GM23338 (cell line): ENCODE results near the gene SLC38A10. TPM values are rescaled to one million over a fixed set of nuclear protein-coding genes. Genes with fewer than 3 reads are reported as not detected.

Source experiments
- ATAC-seq: fragments of 200-7000 bp; cut with Tn5 transposase; 3 replicates; pipeline ENCODE4 v1.9.1; 2020
- DNase-seq: peaks from one replicate; pipeline ENCODE4 v3.0.0-alpha.2; 2015; ENCODE audit warnings: low spot score
- H2AFZ ChIP-seq: fragments of 200-600 bp; sonication (generic); 2 replicates; pipeline ENCODE4 v1.8.0; 2016; ENCODE audit warnings: antibody characterized with exemption, mild to moderate bottlenecking, moderate library complexity
- H3F3A ChIP-seq: fragments of 200-600 bp; sonication (generic); replicated peaks from 2 replicates; pipeline ENCODE4 v1.8.0; 2017; ENCODE audit warnings: antibody characterized with exemption, mixed run types, low read depth
- H3K27ac ChIP-seq: fragments of 200-600 bp; sonication (generic); 2 replicates; pipeline ENCODE4 v1.6.1; 2016; ENCODE audit warnings: low read depth
- H3K27me3 ChIP-seq: fragments of 200-600 bp; sonication (generic); 2 replicates; pipeline ENCODE4 v1.8.0; 2016; ENCODE audit warnings: mild to moderate bottlenecking, mixed run types, moderate library complexity; ENCODE audit not compliant: insufficient read depth
- H3K36me3 ChIP-seq: fragments of 200-600 bp; sonication (generic); 2 replicates; pipeline ENCODE4 v1.8.0; 2016; ENCODE audit warnings: mild to moderate bottlenecking; ENCODE audit not compliant: insufficient read depth
- H3K4me1 ChIP-seq: fragments of 200-600 bp; sonication (generic); 2 replicates; pipeline ENCODE4 v1.8.0; 2016; ENCODE audit warnings: mild to moderate bottlenecking, moderate library complexity; ENCODE audit not compliant: insufficient read depth
- H3K4me2 ChIP-seq: fragments of 200-600 bp; sonication (generic); 2 replicates; pipeline ENCODE4 v1.7.1; 2017; ENCODE audit warnings: mixed run types
- H3K4me3 ChIP-seq: fragments of 200-600 bp; sonication (generic); 2 replicates; pipeline ENCODE4 v1.6.1; 2016; ENCODE audit warnings: mixed run types
- H3K79me2 ChIP-seq: fragments of 200-600 bp; sonication (generic); replicated peaks from 2 replicates; pipeline ENCODE4 v1.8.0; 2017; ENCODE audit warnings: mild to moderate bottlenecking; ENCODE audit not compliant: insufficient read depth
- H3K9me2 ChIP-seq: fragments of 200-600 bp; sonication (generic); 2 replicates; pipeline ENCODE4 v1.8.0; 2017; ENCODE audit not compliant: insufficient read depth
- H4K20me1 ChIP-seq: fragments of 200-600 bp; sonication (generic); replicated peaks from 2 replicates; pipeline ENCODE4 v1.8.0; 2017; ENCODE audit warnings: mild to moderate bottlenecking; ENCODE audit not compliant: insufficient read depth
- H3K27ac Mint-ChIP-seq: 2 replicates; pipeline ENCODE4 v1.8.0; 2020; ENCODE audit warnings: inconsistent platforms, mild to moderate bottlenecking, moderate library complexity, mixed read lengths
- H3K27me3 Mint-ChIP-seq: 3 replicates; pipeline ENCODE4 v1.8.0; 2022; ENCODE audit warnings: low read depth, mild to moderate bottlenecking, moderate library complexity, mixed read lengths, inconsistent platforms; ENCODE audit not compliant: insufficient read depth, poor library complexity
- H3K36me3 Mint-ChIP-seq: 3 replicates; pipeline ENCODE4 v1.8.0; 2021; ENCODE audit warnings: low read depth, mild to moderate bottlenecking, inconsistent platforms, moderate library complexity, mixed read lengths
- H3K4me1 Mint-ChIP-seq: 3 replicates; pipeline ENCODE4 v1.8.0; 2020; ENCODE audit warnings: mild to moderate bottlenecking, inconsistent platforms, mixed read lengths
- H3K4me3 Mint-ChIP-seq: 3 replicates; pipeline ENCODE4 v1.8.0; 2021; ENCODE audit warnings: moderate library complexity, mild to moderate bottlenecking, inconsistent platforms, mixed read lengths
- H3K9me3 Mint-ChIP-seq: 3 replicates; pipeline ENCODE4 v1.8.0; 2020; ENCODE audit warnings: moderate library complexity, mild to moderate bottlenecking, inconsistent platforms, mixed read lengths
- CREB1 ChIP-seq: fragments of 250-450 bp; sonication (Bioruptor Pico); IDR thresholded peaks from 2 replicates; pipeline ENCODE4 v1.5.0; 2020; ENCODE audit warnings: low read depth, mild to moderate bottlenecking, moderate library complexity
- CTCF ChIP-seq, 2 experiments: fragments of 200-600 bp in 1 of 2; sonication (generic) in 1 of 2; conservative IDR thresholded peaks; 2 replicates each; pipeline versions ENCODE4 v1.5.1 to v1.6.1; 2016 to 2017; ENCODE audit warnings: antibody characterized with exemption in 2 of 2, low read depth in 2 of 2, mild to moderate bottlenecking in 2 of 2, moderate library complexity in 1 of 2
- ETS1 ChIP-seq: IDR thresholded peaks from 2 replicates; pipeline ENCODE4 v1.6.1; 2016; ENCODE audit warnings: antibody characterized with exemption
- EZH2phosphoT487 ChIP-seq: fragments of 200-600 bp; sonication (generic); IDR thresholded peaks from one replicate; pipeline ENCODE4 v1.8.1; 2018; ENCODE audit warnings: antibody characterized with exemption; ENCODE audit not compliant: unreplicated experiment
- JUNB ChIP-seq: IDR thresholded peaks from one replicate; pipeline ENCODE4 v1.6.1; 2016; ENCODE audit warnings: antibody characterized with exemption; ENCODE audit not compliant: unreplicated experiment
- NANOG ChIP-seq: IDR thresholded peaks from 2 replicates; pipeline ENCODE4 v1.6.1; 2016; ENCODE audit warnings: antibody characterized with exemption, borderline replicate concordance
- ZNF114 ChIP-seq: fragments of 250-450 bp; sonication (Bioruptor Pico); IDR thresholded peaks from 2 replicates; pipeline ENCODE4 v1.5.0; 2020; ENCODE audit warnings: mild to moderate bottlenecking, moderate library complexity
- ZNF331 ChIP-seq: fragments of 250-450 bp; sonication (Bioruptor Pico); IDR thresholded peaks from 2 replicates; pipeline ENCODE4 v1.5.0; 2020; ENCODE audit warnings: low read depth, mild to moderate bottlenecking, moderate library complexity
- ZNF462 ChIP-seq: fragments of 250-450 bp; sonication (Bioruptor Pico); IDR thresholded peaks from 2 replicates; pipeline ENCODE4 v1.5.0; 2020; ENCODE audit warnings: mild to moderate bottlenecking, moderate library complexity
- polyA plus RNA-seq: library from polyadenylated mRNA; unstranded; fragments of >200 nt; fragmentation: Nextera tagmentation; extraction: Ambion mirVana; gene quantifications from 2 replicates; pipeline ENCODE4 v1.2.1, GENCODE V29; 2016
- total RNA-seq: library from RNA; depleted of rRNA; stranded (reverse); fragments of >200 nt; shearing (Covaris generic); gene quantifications from 2 replicates; pipeline ENCODE4 v1.2.3, GENCODE V29; 2014

SLC38A10 gene
- total and polyA plus RNA-seq, 2 experiments from 2014 or later: 17.1 to 55.8 TPM

- H3K36me3 ChIP-seq: no peaks in the 10 kb centered on the region
- H3K4me3 Mint-ChIP-seq: no peak overlapping the region
- no peaks in the 10 kb centered on the region for H3K27me3 ChIP-seq
- H3K27me3 Mint-ChIP-seq: peaks cover 5% of the 10 kb centered on the region
- peaks cover 4% of the 10 kb centered on the region for H3K36me3 Mint-ChIP-seq
- no peak overlapping the region for H3K27ac Mint-ChIP-seq
- H4K20me1 ChIP-seq: no peaks in the 10 kb centered on the region
- no peaks in the 10 kb centered on the region for H3K4me1 Mint-ChIP-seq
- no peaks in the 10 kb centered on the region; the same call in 2 of the 3 replicates for H3K9me3 Mint-ChIP-seq
- TF ChIP-seq ETS1: no peak
- no peak for TF ChIP-seq NANOG
- no peak for TF ChIP-seq ZNF114 (CRISPR knock-in tag)
- H3F3A ChIP-seq: no peaks in the 10 kb centered on the region; the same call in 1 of the 2 replicates
- H3K4me1 ChIP-seq: no peaks in the 10 kb centered on the region
- H3K9me2 ChIP-seq: no peaks in the 10 kb centered on the region
- ATAC-seq (no peak), DNase-seq (no peak)
- H3K79me2 ChIP-seq: no peaks in the 10 kb centered on the region; the same call in 1 of the 2 replicates
- no peak overlapping the region for H3K27ac ChIP-seq
- H3K4me3 ChIP-seq: no peak overlapping the region
- no peak overlapping the region for H2AFZ ChIP-seq
- H3K4me2 ChIP-seq: no peak overlapping the region
These were observed 88.9 kb downstream of the SLC38A10 start for GRCh38 chr17:81206166-81206565.

GRCh38 chr17:81204578-81204977, 90.5 kb downstream of the SLC38A10 start:
- no peaks in the 10 kb centered on the region for H3K4me1 ChIP-seq
- Mint-ChIP-seq H3K4me3 (no peak overlapping the region), H3K27me3 (peaks cover 5% of the 10 kb centered on the region), H3K4me1 (no peaks in the 10 kb centered on the region), H3K27ac (no peak overlapping the region; the same call in 1 of the 2 replicates), H3K9me3 (no peaks in the 10 kb centered on the region; the same call in 2 of the 3 replicates), H3K36me3 (peaks cover 7% of the 10 kb centered on the region)
- no peaks in the 10 kb centered on the region for H3K79me2 ChIP-seq
- no peak overlapping the region for H3K4me2 ChIP-seq
- ATAC-seq: no peak
- no peak for DNase-seq
- no peak overlapping the region for H3K4me3 ChIP-seq
- H2AFZ ChIP-seq: no peak overlapping the region
- H3K27ac ChIP-seq: no peak overlapping the region
- H3K27me3 ChIP-seq: no peaks in the 10 kb centered on the region
- no peaks in the 10 kb centered on the region for H3K36me3 ChIP-seq
- H4K20me1 ChIP-seq: no peaks in the 10 kb centered on the region
- H3K9me2 ChIP-seq: no peaks in the 10 kb centered on the region
- no peaks in the 10 kb centered on the region for H3F3A ChIP-seq
- TF ChIP-seq CTCF (conservative IDR thresholded peaks at IDR 0.05; ENCODE audit: low read depth in 2 of 2) (no peak), JUNB (no peak), ZNF462 (no peak), EZH2phosphoT487 (no peak), NANOG (no peak), ZNF331 (no peak), CREB1 (CRISPR knock-in tag) (no peak), ZNF114 (CRISPR knock-in tag) (no peak)
